COLO829 (cell line): ENCODE data around the gene SPRED2.

Experiments
- DNase-seq: peaks from one replicate; pipeline ENCODE4 v3.0.0; 2012; ENCODE audit warnings: low spot score

Gene SPRED2

GRCh38 chr2:65277118-65277517 is 155.3 kb downstream of the SPRED2 start:
- DNase-seq, result no peak

GRCh38 chr2:65276609-65277008 is 155.8 kb downstream of the SPRED2 start:
- no peak for DNase-seq

GRCh38 chr2:65275141-65275915 is 157.1 kb downstream of the SPRED2 start:
- no peak for DNase-seq

GRCh38 chr2:65273344-65273743 is 159.1 kb downstream of the SPRED2 start:
- DNase-seq, result no peak

- DNase-seq, result no peak
Measured at GRCh38 chr2:65268957-65269356, 163.4 kb downstream of the SPRED2 start.

- DNase-seq, result no peak
Measured at GRCh38 chr2:65267008-65267407, 165.4 kb downstream of the SPRED2 start.

- no peak for DNase-seq
Measured at GRCh38 chr2:65265671-65266045, 166.7 kb downstream of the SPRED2 start.

GRCh38 chr2:65264821-65265670 is 167.4 kb downstream of the SPRED2 start:
- DNase-seq, result peak; percentile 40

GRCh38 chr2:65263986-65264385 is 168.4 kb downstream of the SPRED2 start:
- no peak for DNase-seq

- no peak for DNase-seq
Measured at GRCh38 chr2:65263262-65263661, 169.1 kb downstream of the SPRED2 start.

- DNase-seq, result no peak
Measured at GRCh38 chr2:65261676-65262075, 170.7 kb downstream of the SPRED2 start.
